H1 (cell line): ENCODE results near the gene DDR1. TPM values are rescaled to one million over a fixed set of nuclear protein-coding genes. Genes with fewer than 3 reads are reported as not detected.

ENCODE experiments used
- polyA plus RNA-seq, 7 experiments: library from polyadenylated mRNA; depleted of rRNA in 3 of 7; stranded (reverse) in 5 of 7; unstranded in 2 of 7; fragments of >200 nt in 5 of 7; fragments of 200-250 nt in 2 of 7; gene quantifications; 1 replicate in 5 of 7; 2 replicates in 1 of 7; 4 replicates in 1 of 7; pipeline versions ENCODE4 v1.2.1 to v1.2.3, GENCODE V29; 2011 to 2013; ENCODE audit warnings: missing spikeins in 2 of 7, mixed read lengths in 2 of 7
- total RNA-seq: library from RNA; stranded (reverse); fragmentation: NEBNext Ultra II Directional; extraction: Animal tissue kit (Norgen Biotek cat#: 25700); gene quantifications from 2 replicates; pipeline ENCODE4 v1.2.1, GENCODE V29; 2021
- TF ChIP-seq, protein P1 (sequence below): fragments of 300-600 bp; sonication (generic); IDR thresholded peaks from 2 replicates; pipeline ENCODE4 v1.7.1; 2012; ENCODE audit warnings: low read length, moderate library complexity, mild to moderate bottlenecking, inconsistent platforms; ENCODE audit not compliant: insufficient replicate concordance

DDR1 gene
- total and polyA plus RNA-seq, 2 of the 8 experiments (the other 6 are each of a cell fraction or from before 2014, with no cell fraction given): 99.4 to 181 TPM

DNA sequence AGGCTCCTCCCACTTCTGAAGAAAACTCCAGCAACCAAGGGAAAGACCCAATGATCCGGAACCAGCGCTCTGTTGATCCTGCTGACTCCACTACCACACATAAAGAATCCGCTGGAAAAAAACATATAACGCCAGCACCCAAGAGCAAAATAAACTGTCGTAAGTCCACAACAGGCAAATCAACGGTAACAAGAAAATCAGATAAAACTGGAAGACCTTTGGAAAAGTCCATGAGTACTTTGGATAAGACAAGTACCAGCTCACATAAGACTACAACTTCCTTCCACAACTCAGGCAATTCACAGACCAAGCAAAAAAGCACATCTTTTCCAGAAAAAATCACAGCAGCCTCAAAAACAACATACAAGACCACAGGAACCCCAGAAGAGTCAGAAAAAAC, 64.5 kb downstream of the DDR1 start (continued):
- TF ChIP-seq, protein P1, sequence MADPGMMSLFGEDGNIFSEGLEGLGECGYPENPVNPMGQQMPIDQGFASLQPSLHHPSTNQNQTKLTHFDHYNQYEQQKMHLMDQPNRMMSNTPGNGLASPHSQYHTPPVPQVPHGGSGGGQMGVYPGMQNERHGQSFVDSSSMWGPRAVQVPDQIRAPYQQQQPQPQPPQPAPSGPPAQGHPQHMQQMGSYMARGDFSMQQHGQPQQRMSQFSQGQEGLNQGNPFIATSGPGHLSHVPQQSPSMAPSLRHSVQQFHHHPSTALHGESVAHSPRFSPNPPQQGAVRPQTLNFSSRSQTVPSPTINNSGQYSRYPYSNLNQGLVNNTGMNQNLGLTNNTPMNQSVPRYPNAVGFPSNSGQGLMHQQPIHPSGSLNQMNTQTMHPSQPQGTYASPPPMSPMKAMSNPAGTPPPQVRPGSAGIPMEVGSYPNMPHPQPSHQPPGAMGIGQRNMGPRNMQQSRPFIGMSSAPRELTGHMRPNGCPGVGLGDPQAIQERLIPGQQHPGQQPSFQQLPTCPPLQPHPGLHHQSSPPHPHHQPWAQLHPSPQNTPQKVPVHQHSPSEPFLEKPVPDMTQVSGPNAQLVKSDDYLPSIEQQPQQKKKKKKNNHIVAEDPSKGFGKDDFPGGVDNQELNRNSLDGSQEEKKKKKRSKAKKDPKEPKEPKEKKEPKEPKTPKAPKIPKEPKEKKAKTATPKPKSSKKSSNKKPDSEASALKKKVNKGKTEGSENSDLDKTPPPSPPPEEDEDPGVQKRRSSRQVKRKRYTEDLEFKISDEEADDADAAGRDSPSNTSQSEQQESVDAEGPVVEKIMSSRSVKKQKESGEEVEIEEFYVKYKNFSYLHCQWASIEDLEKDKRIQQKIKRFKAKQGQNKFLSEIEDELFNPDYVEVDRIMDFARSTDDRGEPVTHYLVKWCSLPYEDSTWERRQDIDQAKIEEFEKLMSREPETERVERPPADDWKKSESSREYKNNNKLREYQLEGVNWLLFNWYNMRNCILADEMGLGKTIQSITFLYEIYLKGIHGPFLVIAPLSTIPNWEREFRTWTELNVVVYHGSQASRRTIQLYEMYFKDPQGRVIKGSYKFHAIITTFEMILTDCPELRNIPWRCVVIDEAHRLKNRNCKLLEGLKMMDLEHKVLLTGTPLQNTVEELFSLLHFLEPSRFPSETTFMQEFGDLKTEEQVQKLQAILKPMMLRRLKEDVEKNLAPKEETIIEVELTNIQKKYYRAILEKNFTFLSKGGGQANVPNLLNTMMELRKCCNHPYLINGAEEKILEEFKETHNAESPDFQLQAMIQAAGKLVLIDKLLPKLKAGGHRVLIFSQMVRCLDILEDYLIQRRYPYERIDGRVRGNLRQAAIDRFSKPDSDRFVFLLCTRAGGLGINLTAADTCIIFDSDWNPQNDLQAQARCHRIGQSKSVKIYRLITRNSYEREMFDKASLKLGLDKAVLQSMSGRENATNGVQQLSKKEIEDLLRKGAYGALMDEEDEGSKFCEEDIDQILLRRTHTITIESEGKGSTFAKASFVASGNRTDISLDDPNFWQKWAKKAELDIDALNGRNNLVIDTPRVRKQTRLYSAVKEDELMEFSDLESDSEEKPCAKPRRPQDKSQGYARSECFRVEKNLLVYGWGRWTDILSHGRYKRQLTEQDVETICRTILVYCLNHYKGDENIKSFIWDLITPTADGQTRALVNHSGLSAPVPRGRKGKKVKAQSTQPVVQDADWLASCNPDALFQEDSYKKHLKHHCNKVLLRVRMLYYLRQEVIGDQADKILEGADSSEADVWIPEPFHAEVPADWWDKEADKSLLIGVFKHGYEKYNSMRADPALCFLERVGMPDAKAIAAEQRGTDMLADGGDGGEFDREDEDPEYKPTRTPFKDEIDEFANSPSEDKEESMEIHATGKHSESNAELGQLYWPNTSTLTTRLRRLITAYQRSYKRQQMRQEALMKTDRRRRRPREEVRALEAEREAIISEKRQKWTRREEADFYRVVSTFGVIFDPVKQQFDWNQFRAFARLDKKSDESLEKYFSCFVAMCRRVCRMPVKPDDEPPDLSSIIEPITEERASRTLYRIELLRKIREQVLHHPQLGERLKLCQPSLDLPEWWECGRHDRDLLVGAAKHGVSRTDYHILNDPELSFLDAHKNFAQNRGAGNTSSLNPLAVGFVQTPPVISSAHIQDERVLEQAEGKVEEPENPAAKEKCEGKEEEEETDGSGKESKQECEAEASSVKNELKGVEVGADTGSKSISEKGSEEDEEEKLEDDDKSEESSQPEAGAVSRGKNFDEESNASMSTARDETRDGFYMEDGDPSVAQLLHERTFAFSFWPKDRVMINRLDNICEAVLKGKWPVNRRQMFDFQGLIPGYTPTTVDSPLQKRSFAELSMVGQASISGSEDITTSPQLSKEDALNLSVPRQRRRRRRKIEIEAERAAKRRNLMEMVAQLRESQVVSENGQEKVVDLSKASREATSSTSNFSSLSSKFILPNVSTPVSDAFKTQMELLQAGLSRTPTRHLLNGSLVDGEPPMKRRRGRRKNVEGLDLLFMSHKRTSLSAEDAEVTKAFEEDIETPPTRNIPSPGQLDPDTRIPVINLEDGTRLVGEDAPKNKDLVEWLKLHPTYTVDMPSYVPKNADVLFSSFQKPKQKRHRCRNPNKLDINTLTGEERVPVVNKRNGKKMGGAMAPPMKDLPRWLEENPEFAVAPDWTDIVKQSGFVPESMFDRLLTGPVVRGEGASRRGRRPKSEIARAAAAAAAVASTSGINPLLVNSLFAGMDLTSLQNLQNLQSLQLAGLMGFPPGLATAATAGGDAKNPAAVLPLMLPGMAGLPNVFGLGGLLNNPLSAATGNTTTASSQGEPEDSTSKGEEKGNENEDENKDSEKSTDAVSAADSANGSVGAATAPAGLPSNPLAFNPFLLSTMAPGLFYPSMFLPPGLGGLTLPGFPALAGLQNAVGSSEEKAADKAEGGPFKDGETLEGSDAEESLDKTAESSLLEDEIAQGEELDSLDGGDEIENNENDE: no peak
